CD14-positive monocyte (primary cell): ENCODE results near the gene BCAS1. TPM values are rescaled to one million over a fixed set of nuclear protein-coding genes. Genes with fewer than 3 reads are reported as not detected.

Source experiments
- DNase-seq, 3 donors: peaks; one replicate each; pipeline ENCODE4 v3.0.0-alpha.2; 2011 to 2022
- H2AFZ ChIP-seq: 2 replicates; pipeline ENCODE4 v1.6.0; 2012; ENCODE audit warnings: mild to moderate bottlenecking, low read depth, low read length, inconsistent platforms; ENCODE audit not compliant: insufficient read depth, poor library complexity, severe bottlenecking
- H3K27ac ChIP-seq, 2 donors: 1 replicate in 1 of 2; 2 replicates in 1 of 2; pipeline ENCODE4 v1.5.1; 2012 to 2013; ENCODE audit warnings: low read length in 2 of 2, control low read depth in 1 of 2, inconsistent platforms in 1 of 2, low read depth in 1 of 2, mild to moderate bottlenecking in 1 of 2
- H3K27me3 ChIP-seq, 2 donors: one replicate each; pipeline versions ENCODE4 v1.6.0 to v1.6.1; 2011 to 2013; ENCODE audit warnings: low read length in 2 of 2; ENCODE audit not compliant: control insufficient read depth in 2 of 2, insufficient read depth in 2 of 2
- H3K36me3 ChIP-seq, 2 donors: replicated peaks in 1 of 2; 1 replicate in 1 of 2; 2 replicates in 1 of 2; pipeline versions ENCODE4 v1.5.1 to v1.6.1; 2012 to 2013; ENCODE audit warnings: low read length in 2 of 2, control low read depth in 1 of 2, inconsistent platforms in 1 of 2, mild to moderate bottlenecking in 1 of 2; ENCODE audit not compliant: insufficient read depth in 2 of 2, control insufficient read depth in 1 of 2
- H3K4me1 ChIP-seq, 2 donors: 1 replicate in 1 of 2; 2 replicates in 1 of 2; pipeline versions ENCODE4 v1.5.1 to v1.6.1; 2012 to 2013; ENCODE audit warnings: low read length in 2 of 2, control low read depth in 1 of 2, inconsistent platforms in 1 of 2, mild to moderate bottlenecking in 1 of 2, moderate library complexity in 1 of 2; ENCODE audit not compliant: insufficient read depth in 2 of 2, control insufficient read depth in 1 of 2
- H3K4me2 ChIP-seq: replicated peaks from 2 replicates; pipeline ENCODE3; 2012; ENCODE audit warnings: low read length, moderate library complexity, mild to moderate bottlenecking; ENCODE audit not compliant: poor library complexity, severe bottlenecking; ENCODE audit errors: extremely low read depth
- H3K4me3 ChIP-seq, 3 experiments: fragments of 200-600 bp in 1 of 3; sonication (generic) in 1 of 3; replicated peaks in 1 of 3; 1 replicate in 2 of 3; 2 replicates in 1 of 3; pipeline ENCODE4 v1.5.1; 2011 to 2013; ENCODE audit warnings: low read length in 3 of 3, mild to moderate bottlenecking in 3 of 3, control low read depth in 2 of 3, low read depth in 2 of 3, inconsistent platforms in 1 of 3, moderate library complexity in 1 of 3
- H3K79me2 ChIP-seq: 2 replicates; pipeline ENCODE4 v1.6.0; 2012; ENCODE audit warnings: mild to moderate bottlenecking, control low read depth, inconsistent platforms, low read length, moderate library complexity; ENCODE audit not compliant: insufficient read depth
- H3K9ac ChIP-seq: 2 replicates; pipeline ENCODE4 v1.6.0; 2017; ENCODE audit warnings: low read length, mild to moderate bottlenecking; ENCODE audit not compliant: insufficient read depth, poor library complexity, severe bottlenecking
- H3K9me3 ChIP-seq, 2 donors: replicated peaks in 1 of 2; 1 replicate in 1 of 2; 2 replicates in 1 of 2; pipeline versions ENCODE4 v1.5.1 to v1.6.1; 2012 to 2013; ENCODE audit warnings: low read length in 2 of 2, control low read depth in 1 of 2; ENCODE audit not compliant: control insufficient read depth in 1 of 2, insufficient read depth in 1 of 2
- H4K20me1 ChIP-seq: 2 replicates; pipeline ENCODE4 v1.6.0; 2012; ENCODE audit warnings: mild to moderate bottlenecking, low read length, control low read depth, moderate library complexity; ENCODE audit not compliant: insufficient read depth
- H3K27ac Mint-ChIP-seq, 7 donors: one replicate each; pipeline ENCODE4 v1.8.0; 2020; ENCODE audit warnings: mild to moderate bottlenecking in 7 of 7, mixed read lengths in 7 of 7, moderate library complexity in 6 of 7, inconsistent platforms in 2 of 7
- H3K27me3 Mint-ChIP-seq, 3 donors: one replicate each; pipeline ENCODE4 v1.8.0; 2021 to 2022; ENCODE audit warnings: low read depth in 3 of 3, mild to moderate bottlenecking in 3 of 3, mixed read lengths in 3 of 3, moderate library complexity in 3 of 3, inconsistent platforms in 1 of 3
- H3K36me3 Mint-ChIP-seq, 2 donors: one replicate each; pipeline ENCODE4 v1.8.0; 2020; ENCODE audit warnings: mixed read lengths in 2 of 2, inconsistent platforms in 1 of 2, mild to moderate bottlenecking in 1 of 2
- H3K4me1 Mint-ChIP-seq: one replicate; pipeline ENCODE4 v1.8.0; 2020; ENCODE audit warnings: mild to moderate bottlenecking, mixed read lengths
- H3K4me3 Mint-ChIP-seq, 2 donors: one replicate each; pipeline ENCODE4 v1.8.0; 2020; ENCODE audit warnings: mild to moderate bottlenecking in 2 of 2, mixed read lengths in 2 of 2, moderate library complexity in 1 of 2
- H3K9me3 Mint-ChIP-seq, 7 donors: one replicate each; pipeline ENCODE4 v1.8.0; 2020 to 2022; ENCODE audit warnings: mixed read lengths in 7 of 7, mild to moderate bottlenecking in 6 of 7, moderate library complexity in 6 of 7, inconsistent platforms in 2 of 7
- CTCF ChIP-seq: fragments of 200-600 bp; IDR thresholded peaks from one replicate; pipeline ENCODE4 v1.8.0; 2022; ENCODE audit warnings: antibody characterized with exemption, mild to moderate bottlenecking
- WGBS: methylation state at CpG from one replicate; pipeline ENCODE4 v1.1.5; 2013; ENCODE audit warnings: missing lambda C conversion rate; ENCODE audit not compliant: insufficient coverage; 5-methylcytosine and 5-hydroxymethylcytosine counted together
- intact Hi-C, 2 donors: fragments of 100-400 bp; cut with micrococcal nuclease; formaldehyde crosslinking; loops; one replicate each; pipeline versions ENCODE4 v1.15.0 to v1.15.1; 2023
- polyA plus RNA-seq, 3 donors: library from polyadenylated mRNA; depleted of rRNA in 1 of 3; unstranded in 2 of 3; stranded (reverse) in 1 of 3; fragments of 300-500 nt in 2 of 3; fragments of >200 nt in 1 of 3; fragmentation: Illumina TruSeq in 2 of 3; gene quantifications; 1 replicate in 2 of 3; 2 replicates in 1 of 3; pipeline ENCODE4 v1.2.3, GENCODE V29; 2012 to 2021

Gene BCAS1
- polyA plus RNA-seq, 3 donors, result 0.01 to 0.02 TPM; not detected in 1

GRCh38 chr20:53942472-53942816, 128.0 kb downstream of the BCAS1 start:
- H3K4me1 ChIP-seq, result peaks cover 54 to 60% of the 10 kb centered on the region in 2 donors

GRCh38 chr20:53941680-53942471, 128.5 kb downstream of the BCAS1 start:
- Mint-ChIP-seq H3K27ac (peak overlapping the region in 6 of 7 donors; percentile 3 to 82 (median 52)), H3K4me3 (no peak overlapping the region), H3K36me3 (peaks cover 0 to 4% of the 10 kb centered on the region in 2 donors), H3K4me1 (peaks cover 65% of the 10 kb centered on the region), H3K9me3 (no peaks in the 10 kb centered on the region), H3K27me3 (peaks cover 0 to 2% (median 0%) of the 10 kb centered on the region in 3 donors)
- H3K36me3 ChIP-seq, result no peaks in the 10 kb centered on the region
- H3K79me2 ChIP-seq, result no peaks in the 10 kb centered on the region
- H3K27ac ChIP-seq, result no peak overlapping the region
- H3K9ac ChIP-seq, result no peak overlapping the region
- DNase-seq, result no peak
- no peaks in the 10 kb centered on the region for H4K20me1 ChIP-seq
- intact Hi-C loops, result loop anchor here (2.0 to 5.0 kb wide), 3 partner anchors 35 to 365 kb away; no protein-coding TSS in a partner anchor
- H2AFZ ChIP-seq, result peak overlapping the region; percentile 64
- no peaks in the 10 kb centered on the region for H3K9me3 ChIP-seq
- WGBS, result 38% methylated on average over 2 of the region's 7 CpGs
- no peak for TF ChIP-seq CTCF
- peak overlapping the region; percentile 58 for H3K4me2 ChIP-seq
- H3K27me3 ChIP-seq, result no peaks in the 10 kb centered on the region
- peaks cover 60 to 65% of the 10 kb centered on the region in 2 donors for H3K4me1 ChIP-seq
- no peak overlapping the region for H3K4me3 ChIP-seq

More at GRCh38 chr20:53942472-53942816, 128.0 kb downstream of the BCAS1 start:
- no peaks in the 10 kb centered on the region for H3K36me3 ChIP-seq
- Mint-ChIP-seq H3K4me3 (no peak overlapping the region), H3K4me1 (peaks cover 59% of the 10 kb centered on the region), H3K27me3 (peaks cover 0 to 2% (median 0%) of the 10 kb centered on the region in 3 donors), H3K9me3 (no peaks in the 10 kb centered on the region), H3K27ac (peak overlapping the region in 1 of 7 donors; percentile 35), H3K36me3 (peaks cover 0 to 4% of the 10 kb centered on the region in 2 donors)
- H3K4me3 ChIP-seq, result no peak overlapping the region
- no peak overlapping the region for H2AFZ ChIP-seq
- H3K4me2 ChIP-seq, result no peak overlapping the region
- no peak for TF ChIP-seq CTCF
- H3K9ac ChIP-seq, result no peak overlapping the region
- H3K9me3 ChIP-seq, result no peaks in the 10 kb centered on the region
- no peak for DNase-seq
- H3K27ac ChIP-seq, result no peak overlapping the region
- H4K20me1 ChIP-seq, result no peaks in the 10 kb centered on the region
- WGBS, result 100% methylated on average over 4 of the region's 6 CpGs
- intact Hi-C loops, result loop anchor here (5.0 kb wide), 2 partner anchors 35 to 365 kb away; no protein-coding TSS in a partner anchor
- H3K79me2 ChIP-seq, result no peaks in the 10 kb centered on the region
- no peaks in the 10 kb centered on the region for H3K27me3 ChIP-seq
